ENCODE data around the gene TMPRSS9.

DNA sequence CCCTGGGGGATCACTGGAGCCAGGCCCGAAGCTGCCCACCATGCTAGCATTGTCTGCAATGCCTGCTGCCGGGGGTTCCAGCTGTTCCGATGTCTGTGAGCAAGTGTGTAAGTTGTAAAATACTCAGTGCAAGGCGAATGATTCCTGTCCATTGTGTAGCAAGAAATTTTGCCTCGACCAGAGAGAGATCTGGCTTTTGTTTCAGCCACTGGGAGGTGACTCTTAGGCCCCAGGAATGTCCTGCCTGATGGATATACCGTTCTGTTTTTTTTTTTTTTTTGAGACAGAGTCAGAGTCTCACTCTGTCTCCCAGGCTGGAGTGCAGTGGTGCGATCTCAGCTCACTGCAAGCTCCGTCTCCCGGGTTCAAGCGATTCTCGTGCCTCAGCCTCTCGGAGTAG lies 108.5 kb downstream of the TMPRSS9 start:
- TF ChIP-seq CTCF (IDR thresholded peaks at IDR 0.05): no peak
- TF ChIP-seq POLR2A (IDR thresholded peaks at IDR 0.05): no peak
